Renal cortical epithelial cell (primary cell): ENCODE results near the gene TMEM184B. TPM values are rescaled to one million over a fixed set of nuclear protein-coding genes. Genes with fewer than 3 reads are reported as not detected.
"Not testable (repeated sequence)": the region's sequence is repeated elsewhere in the genome, so short reads cannot be mapped to it uniquely, and the experiment has no call there.

Experiments used
- DNase-seq: peaks from one replicate; pipeline ENCODE4 v3.0.0-alpha.2; 2011; ENCODE audit warnings: low read depth
- total RNA-seq: library from RNA; depleted of rRNA; stranded (reverse); fragments of >200 nt; gene quantifications from 2 replicates; pipeline ENCODE4 v1.2.3, GENCODE V29; 2014

Gene TMEM184B
- total RNA-seq, 1 donor from 2014 or later = 67.5 TPM

GRCh38 chr22:38181453-38182200, 91.2 kb downstream of the TMEM184B start, which contains the start of gene PLA2G6:
TSS of gene PLA2G6 (minus strand) at chr22:38181830. CDS start at chr22:38169426, 12,404 bp downstream.
- peak; percentile 96 for DNase-seq

GRCh38 chr22:38180841-38181452, 91.9 kb downstream of the TMEM184B start:
- peak; percentile 76 for DNase-seq

GRCh38 chr22:38178605-38178937, 94.2 kb downstream of the TMEM184B start:
- not testable (repeated sequence) for DNase-seq

- DNase-seq = peak; percentile 91
Measured at GRCh38 chr22:38177926-38178604, 94.7 kb downstream of the TMEM184B start.

GRCh38 chr22:38177571-38177925, 95.3 kb downstream of the TMEM184B start:
- not testable (repeated sequence) for DNase-seq

- no peak for DNase-seq
Measured at GRCh38 chr22:38177044-38177443, 95.8 kb downstream of the TMEM184B start.

- DNase-seq = peak; percentile 79
Measured at GRCh38 chr22:38176170-38176741, 96.6 kb downstream of the TMEM184B start.

- DNase-seq = no peak
Measured at GRCh38 chr22:38175206-38176118, 97.3 kb downstream of the TMEM184B start.

- no peak for DNase-seq
Measured at GRCh38 chr22:38174626-38175025, 98.2 kb downstream of the TMEM184B start.

- no peak for DNase-seq
Measured at GRCh38 chr22:38173641-38173906, 99.2 kb downstream of the TMEM184B start.

GRCh38 chr22:38172832-38173640, 99.8 kb downstream of the TMEM184B start:
- DNase-seq = no peak

- no peak for DNase-seq
Measured at GRCh38 chr22:38171927-38172831, 100.6 kb downstream of the TMEM184B start.

GRCh38 chr22:38170469-38170868, 102.3 kb downstream of the TMEM184B start:
- DNase-seq = no peak

Other genes starting within 250 kb of the TMEM184B start
- gene PICK1, start 215.6 kb downstream of the TMEM184B start, total RNA-seq = 46.9 and 52.0 TPM in 2 replicates
- gene SLC16A8, start 188.8 kb downstream of the TMEM184B start, total RNA-seq = not detected in 2 replicates
- 0.85 and 1.9 TPM in 2 replicates for gene BAIAP2L2, start 162.3 kb downstream of the TMEM184B start, total RNA-seq
- 5.2 and 25.0 TPM in 2 replicates for gene PLA2G6, start 91.2 kb downstream of the TMEM184B start, total RNA-seq
- 18.1 and 34.2 TPM in 2 replicates for gene MAFF, start 71.0 kb downstream of the TMEM184B start, total RNA-seq
- 86.7 and 118 TPM in 2 replicates for gene CSNK1E, start 44.4 kb upstream of the TMEM184B start, total RNA-seq
- gene KCNJ4, start 182.2 kb upstream of the TMEM184B start, total RNA-seq = not detected in 2 replicates
- 34.2 and 73.5 TPM in 2 replicates for gene KDELR3, start 195.1 kb upstream of the TMEM184B start, total RNA-seq
- gene DDX17, start 233.3 kb upstream of the TMEM184B start, total RNA-seq = 381 and 469 TPM in 2 replicates